Measurements from ENCODE around the gene UBE3C. TPM values are rescaled to one million over a fixed set of nuclear protein-coding genes. Genes with fewer than 3 reads are reported as not detected.

UBE3C gene
- total and polyA plus RNA-seq, 9 of the 15 experiments (the other 6 are each of a cell fraction or from before 2014, with no cell fraction given), result 9.6 to 91.7 (median 75.4) TPM

GRCh38 chr7:157136372-157136771 is 2.4 kb upstream of the UBE3C start (continued):
- TF ChIP-seq WHSC1 (IDR thresholded peaks at IDR 0.05; ENCODE audit: low read length), result no peak
- no peak for TF ChIP-seq MTA2 (IDR thresholded peaks at IDR 0.05; ENCODE audit: low read depth)

- ATAC-seq (no peak), DNase-seq (ENCODE audit: extremely low read depth in 1 of 4, low spot score in 3 of 4) (no peak), FAIRE-seq (no peak)
- TSS peak; percentile 84 for BruUV-seq (replicated peaks)
- Histone ChIP-seq H3K9ac (ENCODE audit: insufficient read depth in 1 of 2, low read depth in 2 of 2, low read length in 2 of 2) (peak overlapping the region; percentile 69 to 91), H3K27me3 (ENCODE audit: control insufficient read depth in 2 of 2, insufficient read depth in 2 of 2, low read length in 2 of 2) (no peaks in the 10 kb centered on the region), H3K79me2 (ENCODE audit: control insufficient read depth, insufficient read depth, low read length) (peaks cover 41% of the 10 kb centered on the region), H3K4me2 (ENCODE audit: insufficient read depth, low read length) (peak overlapping the region; percentile 88), H3K9me1 (ENCODE audit: control insufficient read depth, insufficient read depth, low read length) (peaks cover 9% of the 10 kb centered on the region), H2AFZ (ENCODE audit: low read depth, low read length) (peak overlapping the region; percentile 93), H3K36me3 (ENCODE audit: control insufficient read depth, insufficient read depth, low read length) (peaks cover 36% of the 10 kb centered on the region), H3K4me3 (peak overlapping the region; percentile 88), H3K27ac (ENCODE audit: extremely low read depth, low read depth, low read length) (peak overlapping the region; percentile 77), H4K20me1 (replicated peaks; ENCODE audit: control insufficient read depth, insufficient read depth, low read length) (peaks cover 24% of the 10 kb centered on the region), H3K9me3 (replicated peaks; ENCODE audit: control insufficient read depth, insufficient read depth, low read depth, low read length) (no peaks in the 10 kb centered on the region), H3K4me1 (replicated peaks in 1 of 2; ENCODE audit: control insufficient read depth in 2 of 2, insufficient read depth in 2 of 2, low read length in 2 of 2) (peaks cover 24 to 28% of the 10 kb centered on the region in 2 experiments)
- ChIA-PET CTCF (ENCODE audit: low intra/inter-chr PET ratio) (no interaction called here), POLR2A (interaction anchor here (0.6 to 1.0 kb wide), 2 partner anchors 122 to 245 kb away, joined by 3 read pairs; partner anchors contain the start of gene LMBR1)
- intact Hi-C loops (cut with micrococcal nuclease), result loop anchor here (5.0 to 10.0 kb wide), 2 partner anchors 166 to 233 kb away; no protein-coding TSS in a partner anchor
- in situ Hi-C loops (cut with MboI), result no loop called here
- WGBS (ENCODE audit: insufficient coverage, low coverage, missing lambda C conversion rate), result 4% methylated on average over 5 of the region's 5 CpGs
- TF ChIP-seq THRA (IDR thresholded peaks at IDR 0.05) (no peak), DPF2 (IDR thresholded peaks at IDR 0.05) (no peak), THRAP3 (IDR thresholded peaks at IDR 0.05; ENCODE audit: borderline replicate concordance) (no peak), HINFP (tag; conservative IDR thresholded peaks at IDR 0.05; ENCODE audit: low read depth) (no peak), ZNF324 (CRISPR knock-in tag; IDR thresholded peaks at IDR 0.05) (no peak), FOXM1 (IDR thresholded peaks at IDR 0.05; ENCODE audit: low read depth) (no peak), FOXM1 (CRISPR knock-in tag; IDR thresholded peaks at IDR 0.05; ENCODE audit: low read depth) (no peak), ELK1 (CRISPR knock-in tag; IDR thresholded peaks at IDR 0.05) (no peak), DLX4 (CRISPR knock-in tag; IDR thresholded peaks at IDR 0.05) (no peak), PKNOX1 (IDR thresholded peaks at IDR 0.05) (no peak), ZNF830 (CRISPR knock-in tag; IDR thresholded peaks at IDR 0.05) (no peak), MXI1 (IDR thresholded peaks at IDR 0.05; ENCODE audit: low read depth, low read length) (no peak), ESRRA (IDR thresholded peaks at IDR 0.05; ENCODE audit: borderline replicate concordance, low read depth) (no peak)
These were observed 664 bp upstream of the UBE3C start for GRCh38 chr7:157138101-157138423.

All from K562 (cell line).